ENCODE data around the gene ATG4A.

- no peak for TF ChIP-seq EP300 (IDR thresholded peaks at IDR 0.05)
- no peak for TF ChIP-seq CTCF (IDR thresholded peaks at IDR 0.05)
- no peak for TF ChIP-seq POLR2AphosphoS5 (IDR thresholded peaks at IDR 0.05)
- no peak for TF ChIP-seq POLR2A (IDR thresholded peaks at IDR 0.05)
Observed at GRCh38 chrX:108162265-108162664, 70.7 kb downstream of the ATG4A start.
